NB4 (cell line): Measurements from ENCODE around the gene RPP30.
"Not testable (repeated sequence)": the region's sequence is repeated elsewhere in the genome, so short reads cannot be mapped to it uniquely, and the experiment has no call there.

Source experiments
- DNase-seq: peaks from one replicate; pipeline ENCODE4 v3.0.0; 2010; ENCODE audit warnings: low read depth
- H3K4me3 ChIP-seq: one replicate; pipeline ENCODE4 v1.5.1; 2011; ENCODE audit warnings: mild to moderate bottlenecking, low read depth, low read length, moderate library complexity
- CTCF ChIP-seq: IDR thresholded peaks from one replicate; pipeline ENCODE4 v1.5.1; 2012; ENCODE audit warnings: low read depth, low read length
- MAX ChIP-seq: IDR thresholded peaks from 2 replicates; pipeline ENCODE4 v1.6.1; 2011; ENCODE audit warnings: low read depth, low read length
- MYC ChIP-seq: IDR thresholded peaks from 2 replicates; pipeline ENCODE4 v1.6.1; 2011; ENCODE audit warnings: low read depth, low read length
- POLR2A ChIP-seq: IDR thresholded peaks from 2 replicates; pipeline ENCODE4 v1.6.1; 2011; ENCODE audit warnings: mild to moderate bottlenecking; ENCODE audit not compliant: insufficient read length; ENCODE audit errors: extremely low read depth

The RPP30 gene

GRCh38 chr10:90937645-90938258, 66.0 kb downstream of the RPP30 start:
- H3K4me3 ChIP-seq, result no peak overlapping the region
- no peak for DNase-seq
- TF ChIP-seq MYC, result no peak
- TF ChIP-seq CTCF, result no peak
- no peak for TF ChIP-seq MAX

- no peak for TF ChIP-seq CTCF
- no peak for TF ChIP-seq POLR2A
- TF ChIP-seq MYC, result no peak
- TF ChIP-seq MAX, result no peak
- H3K4me3 ChIP-seq, result no peak overlapping the region
- no peak for DNase-seq
These were observed 67.3 kb downstream of the RPP30 start for GRCh38 chr10:90939116-90939515.

GRCh38 chr10:90939648-90940047, 67.9 kb downstream of the RPP30 start:
- TF ChIP-seq POLR2A, result no peak
- no peak for TF ChIP-seq MYC
- TF ChIP-seq CTCF, result no peak
- no peak for TF ChIP-seq MAX
- DNase-seq, result no peak
- no peak overlapping the region for H3K4me3 ChIP-seq

- DNase-seq, H3K4me3 ChIP-seq: not testable (repeated sequence)
These were observed 71.2 kb downstream of the RPP30 start for GRCh38 chr10:90942980-90943379.

GRCh38 chr10:90944749-90945148, 73.0 kb downstream of the RPP30 start:
- TF ChIP-seq CTCF (no peak), MAX (no peak), MYC (no peak), POLR2A (no peak)
- no peak overlapping the region for H3K4me3 ChIP-seq
- no peak for DNase-seq

- no peak for DNase-seq
- no peak for TF ChIP-seq POLR2A
- no peak for TF ChIP-seq MYC
- no peak for TF ChIP-seq CTCF
- TF ChIP-seq MAX, result no peak
- H3K4me3 ChIP-seq, result no peak overlapping the region
These were observed 73.8 kb downstream of the RPP30 start for GRCh38 chr10:90945491-90946070.
